ENCODE data around the gene CYFIP2. TPM values are rescaled to one million over a fixed set of nuclear protein-coding genes. Genes with fewer than 3 reads are reported as not detected.

Gene CYFIP2
- total and polyA plus RNA-seq, 2 of the 8 experiments (the other 6 are each of a cell fraction or from before 2014, with no cell fraction given) = 45.1 to 80.6 TPM

DNA sequence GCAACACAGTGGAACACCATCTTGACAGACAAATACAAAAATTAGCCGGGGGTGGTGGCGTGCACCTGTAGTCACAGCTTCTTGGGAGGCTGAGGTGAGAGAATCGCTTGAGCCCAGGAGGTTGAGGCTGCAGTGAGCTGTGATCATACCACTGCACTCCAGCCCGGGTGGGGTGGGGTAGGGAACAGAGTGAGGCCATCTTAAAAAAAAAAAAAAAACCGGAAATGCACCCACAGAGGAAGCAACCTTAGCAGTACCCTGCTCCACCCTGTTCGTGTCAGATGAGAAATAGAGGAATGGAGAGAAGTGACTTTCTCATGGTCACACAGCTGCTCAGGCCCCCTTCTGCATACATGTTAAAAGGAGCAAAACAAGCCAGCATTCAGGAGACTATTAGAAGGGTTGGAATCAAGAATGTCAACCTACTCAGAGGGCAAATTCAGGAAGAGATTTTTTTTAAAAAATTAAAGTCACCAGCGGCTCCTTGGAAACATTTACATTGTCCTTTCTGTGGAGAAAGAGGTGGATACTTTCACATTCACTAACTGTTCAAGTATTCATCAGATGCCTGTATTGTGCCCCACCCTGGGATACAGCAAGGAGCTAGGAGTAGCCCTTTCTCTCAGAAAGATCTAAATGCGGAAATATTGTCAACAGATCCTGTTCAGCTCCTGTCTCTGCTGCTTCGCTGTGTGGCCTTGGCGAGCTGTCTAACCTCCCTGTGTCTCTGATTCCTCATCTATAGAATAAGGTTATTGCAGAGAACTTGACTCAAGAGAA lies 41.0 kb downstream of the CYFIP2 start:
- no peak overlapping the region for H3K27ac ChIP-seq (ENCODE audit: low read depth, low read length)
- H4K20me1 ChIP-seq (replicated peaks in 1 of 2; ENCODE audit: control insufficient read depth in 1 of 2, insufficient read depth in 2 of 2, low read length in 2 of 2) = peaks cover 2 to 3% of the 10 kb centered on the region in 2 experiments
- no peak overlapping the region for H4K8ac ChIP-seq (ENCODE audit: extremely low read depth, insufficient read depth, low read length)
- no peaks in the 10 kb centered on the region for H3K27me3 ChIP-seq (replicated peaks in 1 of 4; ENCODE audit: control insufficient read depth in 3 of 4, extremely low read depth in 1 of 4, insufficient read depth in 3 of 4, low read length in 3 of 4)
- H3K9ac ChIP-seq (replicated peaks in 1 of 4; ENCODE audit: extremely low read depth in 1 of 4, low read depth in 3 of 4, low read length in 3 of 4) = no peak overlapping the region
- ChIA-PET CTCF (ENCODE audit: partially characterized antibody) (interaction anchor here (0.8 to 13.9 kb wide), 11 partner anchors 9 to 172 kb away, joined by 3 to 157 read pairs (median 3); no protein-coding TSS in a partner anchor), POLR2A (ENCODE audit: partially characterized antibody) (no interaction called here)
- no peak overlapping the region for H3K23ac ChIP-seq (ENCODE audit: insufficient read length)
- H3K14ac ChIP-seq (ENCODE audit: insufficient read length) = no peak overlapping the region
- H3K56ac ChIP-seq (replicated peaks; ENCODE audit: insufficient read length, low read depth, low read length) = no peak overlapping the region
- no peaks in the 10 kb centered on the region for H3K9me3 ChIP-seq (ENCODE audit: insufficient read depth in 2 of 2, low read depth in 1 of 2, low read length in 1 of 2)
- no peaks in the 10 kb centered on the region; a peak in 1 of 7 replicates for H3K4me1 ChIP-seq (replicated peaks in 1 of 4; ENCODE audit: control insufficient read depth in 3 of 4, insufficient read depth in 4 of 4, low read length in 3 of 4)
- H4K5ac ChIP-seq (ENCODE audit: insufficient read length, low read depth, low read length) = no peak overlapping the region
- H2BK12ac ChIP-seq (ENCODE audit: low read depth, low read length) = no peak overlapping the region
- H2BK20ac ChIP-seq (ENCODE audit: low read length) = no peak overlapping the region
- 85% methylated on average over 10 of the region's 10 CpGs; no CpG with 5 or more reads in 1 of the 2 experiments for WGBS, 2 experiments (ENCODE audit: extremely low coverage in 1 of 2, insufficient coverage in 1 of 2, insufficient read length in 1 of 2, insufficient replicate concordance in 2 of 2, low coverage in 1 of 2, low lambda C conversion rate in 2 of 2, missing lambda C conversion rate in 1 of 2)
- no peaks in the 10 kb centered on the region for H3K79me2 ChIP-seq (ENCODE audit: control insufficient read depth in 1 of 2, insufficient read depth in 2 of 2, low read length in 2 of 2)
- no peaks in the 10 kb centered on the region; the same call in 1 of the 2 replicates for H3K79me1 ChIP-seq (ENCODE audit: low read depth, low read length)
- H2BK15ac ChIP-seq (ENCODE audit: low read length) = no peak overlapping the region
- no peak overlapping the region for H2AFZ ChIP-seq (ENCODE audit: low read length)
- FAIRE-seq (no peak), DNase-seq (ENCODE audit: low read depth in 1 of 2, low spot score in 2 of 2) (no peak)
- peaks cover 0 to 4% (median 1%) of the 10 kb centered on the region in 4 experiments; a peak in 3 of 8 replicates for H3K36me3 ChIP-seq (ENCODE audit: control insufficient read depth in 2 of 4, insufficient read depth in 4 of 4, low read length in 3 of 4)
- no peak overlapping the region for H3K4ac ChIP-seq (replicated peaks; ENCODE audit: insufficient read length, low read depth, low read length)
- H2AK5ac ChIP-seq (ENCODE audit: low read depth, low read length) = no peak overlapping the region
- no peak overlapping the region for H4K91ac ChIP-seq (replicated peaks; ENCODE audit: insufficient read length, low read length)
- H3K4me3 ChIP-seq (ENCODE audit: extremely low read depth in 1 of 4, insufficient read depth in 2 of 4, low read depth in 3 of 4, low read length in 4 of 4) = no peak overlapping the region
- no peak overlapping the region for H3K18ac ChIP-seq (ENCODE audit: extremely low read depth, low read length)
- no peak overlapping the region for H3K4me2 ChIP-seq (ENCODE audit: insufficient read depth in 1 of 2, low read depth in 2 of 2, low read length in 2 of 2)
- H3K23me2 ChIP-seq (ENCODE audit: low read depth, low read length) = no peaks in the 10 kb centered on the region
- H2BK120ac ChIP-seq (replicated peaks; ENCODE audit: low read depth, low read length) = no peak overlapping the region
- TF ChIP-seq CEBPB (IDR thresholded peaks at IDR 0.05; ENCODE audit: low read depth, low read length) (no peak), RNF2 (IDR thresholded peaks at IDR 0.05; ENCODE audit: borderline replicate concordance, low read depth, low read length, missing control alignments, poor library complexity, severe bottlenecking) (no peak), YY1 (IDR thresholded peaks at IDR 0.05; ENCODE audit: low read depth, low read length) (no peak), NRF1 (IDR thresholded peaks at IDR 0.05; ENCODE audit: low read depth, low read length) (no peak), SP4 (IDR thresholded peaks at IDR 0.05; ENCODE audit: low read length) (no peak), BRCA1 (IDR thresholded peaks at IDR 0.05; ENCODE audit: low read depth, low read length) (no peak), JUN (IDR thresholded peaks at IDR 0.05; ENCODE audit: low read depth, low read length) (no peak), RBBP5 (IDR thresholded peaks at IDR 0.05; ENCODE audit: borderline replicate concordance, low read depth, low read length) (no peak)
- no peak overlapping the region for H2BK5ac ChIP-seq (ENCODE audit: low read depth, low read length)

All from H1 (cell line).